ENCODE results near the gene TAF4.

GRCh38 chr20:61982191-61982950 lies 83.3 kb downstream of the TAF4 start:
- no peak for TF ChIP-seq SP1 (IDR thresholded peaks at IDR 0.05)
- no peak for TF ChIP-seq ARNT (IDR thresholded peaks at IDR 0.05)
- TF ChIP-seq HDGF (IDR thresholded peaks at IDR 0.05; ENCODE audit: borderline replicate concordance): no peak
- no peak for TF ChIP-seq TARDBP (IDR thresholded peaks at IDR 0.05)
- TF ChIP-seq NFRKB (IDR thresholded peaks at IDR 0.05): no peak
- TF ChIP-seq FOXA1 (IDR thresholded peaks at IDR 0.05): no peak
- TF ChIP-seq FOXM1 (IDR thresholded peaks at IDR 0.05; ENCODE audit: borderline replicate concordance): no peak
- TF ChIP-seq L3MBTL2 (conservative IDR thresholded peaks at IDR 0.05): no peak
- TF ChIP-seq BHLHE40 (IDR thresholded peaks at IDR 0.05; ENCODE audit: borderline replicate concordance): no peak
- no peak for TF ChIP-seq ZNF384 (IDR thresholded peaks at IDR 0.05)

Data from HEK293T (cell line).